Keratinocyte (primary cell): ENCODE measurements around the gene TIE1. TPM values are rescaled to one million over a fixed set of nuclear protein-coding genes. Genes with fewer than 3 reads are reported as not detected.

Experiments
- DNase-seq: peaks from one replicate; pipeline ENCODE4 v3.0.0-alpha.2; 2011; ENCODE audit warnings: low read depth, missing footprints, low spot score
- FAIRE-seq: peaks from 2 replicates; lab custom pipeline; 2011; peaks lifted over from hg19 to GRCh38; lab: Jason Lieb, UNC
- H2AFZ ChIP-seq: 2 replicates; pipeline ENCODE4 v1.6.0; 2012; ENCODE audit warnings: low read length, control low read depth, inconsistent platforms; ENCODE audit not compliant: control insufficient read depth
- H3K27ac ChIP-seq: 2 replicates; pipeline ENCODE4 v1.5.1; 2011; ENCODE audit warnings: low read length; ENCODE audit not compliant: control insufficient read depth, insufficient read depth
- H3K27me3 ChIP-seq: 3 replicates; pipeline ENCODE4 v1.6.0; 2011; ENCODE audit warnings: low read length; ENCODE audit not compliant: control insufficient read depth, insufficient read depth; ENCODE audit errors: extremely low read depth
- H3K36me3 ChIP-seq, 2 experiments: 2 replicates in 1 of 2; 3 replicates in 1 of 2; pipeline ENCODE4 v1.5.1; 2011; ENCODE audit warnings: low read length in 2 of 2, mild to moderate bottlenecking in 1 of 2; ENCODE audit not compliant: control insufficient read depth in 2 of 2, insufficient read depth in 2 of 2; ENCODE audit errors: extremely low read depth in 1 of 2
- H3K4me1 ChIP-seq: 3 replicates; pipeline ENCODE4 v1.5.1; 2011; ENCODE audit warnings: low read length; ENCODE audit not compliant: control insufficient read depth, insufficient read depth; ENCODE audit errors: extremely low read depth
- H3K4me2 ChIP-seq: 3 replicates; pipeline ENCODE4 v1.6.0; 2011; ENCODE audit warnings: low read depth, low read length; ENCODE audit not compliant: control insufficient read depth, insufficient read depth; ENCODE audit errors: extremely low read depth
- H3K4me3 ChIP-seq, 3 experiments: fragments of 200-600 bp in 1 of 3; sonication (generic) in 1 of 3; 2 replicates in 2 of 3; 3 replicates in 1 of 3; pipeline ENCODE4 v1.5.1; 2011 to 2016; ENCODE audit warnings: low read length in 3 of 3, mild to moderate bottlenecking in 3 of 3, control low read depth in 2 of 3, inconsistent platforms in 1 of 3, low read depth in 1 of 3, mixed read lengths in 1 of 3, mixed run types in 1 of 3, moderate library complexity in 1 of 3; ENCODE audit not compliant: control insufficient read depth in 2 of 3, insufficient read depth in 2 of 3; ENCODE audit errors: extremely low read depth in 1 of 3
- H3K79me2 ChIP-seq: 2 replicates; pipeline ENCODE4 v1.6.0; 2012; ENCODE audit warnings: low read length; ENCODE audit not compliant: control insufficient read depth, insufficient read depth
- H3K9ac ChIP-seq: 3 replicates; pipeline ENCODE4 v1.6.0; 2011; ENCODE audit warnings: low read length; ENCODE audit not compliant: control insufficient read depth, insufficient read depth; ENCODE audit errors: extremely low read depth
- H3K9me1 ChIP-seq: 3 replicates; pipeline ENCODE4 v1.6.0; 2011; ENCODE audit warnings: low read length; ENCODE audit not compliant: control insufficient read depth, insufficient read depth; ENCODE audit errors: extremely low read depth
- H3K9me3 ChIP-seq: 2 replicates; pipeline ENCODE4 v1.5.1; 2012; ENCODE audit warnings: low read depth, low read length; ENCODE audit not compliant: control insufficient read depth
- H4K20me1 ChIP-seq: 3 replicates; pipeline ENCODE4 v1.6.0; 2011; ENCODE audit warnings: low read length; ENCODE audit not compliant: control insufficient read depth, insufficient read depth; ENCODE audit errors: extremely low read depth
- CTCF ChIP-seq, 3 experiments: IDR thresholded peaks in 1 of 3; conservative IDR thresholded peaks in 1 of 3; optimal IDR thresholded peaks in 1 of 3; 2 replicates in 2 of 3; 3 replicates in 1 of 3; pipeline versions ENCODE3 to v1.5.1; 2011; ENCODE audit warnings: low read length in 3 of 3, mild to moderate bottlenecking in 3 of 3, moderate library complexity in 2 of 3, control low read depth in 1 of 3, inconsistent platforms in 1 of 3; ENCODE audit not compliant: insufficient read depth in 2 of 3; ENCODE audit errors: extremely low read depth in 1 of 3
- EZH2 ChIP-seq: IDR thresholded peaks from one replicate; pipeline ENCODE4 v1.6.1; 2012; ENCODE audit warnings: inconsistent platforms, mild to moderate bottlenecking, low read length, moderate library complexity
- dilution Hi-C: fragments of 300-500 bp; cut with MboI; formaldehyde crosslinking; loops from one replicate; pipeline ENCODE4 v1.7.0; 2020; ENCODE audit warnings: low sequenced_read_pairs; ENCODE audit not compliant: extremely low pct_ligation_motif_present
- polyA plus RNA-seq, 5 experiments: library from polyadenylated mRNA; depleted of rRNA in 3 of 5; stranded (reverse) in 3 of 5; stranded (forward) in 1 of 5; unstranded in 1 of 5; fragments of >200 nt; gene quantifications; 1 replicate in 1 of 5; 2 replicates in 3 of 5; 3 replicates in 1 of 5; pipeline versions ENCODE4 v1.2.1 to v1.2.3, GENCODE V29; 2011 to 2012; ENCODE audit warnings: missing spikeins in 2 of 5, low read depth in 1 of 5, low replicate concordance in 1 of 5

Gene TIE1
- polyA plus RNA-seq, 1 donor (not counting 4 experiments of a cell fraction or from before 2014, with no cell fraction given): not detected

GRCh38 chr1:43267291-43267805, 33.4 kb upstream of the TIE1 start:
- dilution Hi-C loops: no loop called here
- Histone ChIP-seq H4K20me1 (no peaks in the 10 kb centered on the region), H3K4me2 (no peak overlapping the region), H3K9ac (no peak overlapping the region), H3K79me2 (no peaks in the 10 kb centered on the region), H3K27me3 (no peaks in the 10 kb centered on the region), H3K36me3 (no peaks in the 10 kb centered on the region), H3K27ac (no peak overlapping the region), H3K9me3 (no peaks in the 10 kb centered on the region), H3K4me3 (no peak overlapping the region), H3K4me1 (peaks cover 11% of the 10 kb centered on the region), H2AFZ (no peak overlapping the region), H3K9me1 (no peaks in the 10 kb centered on the region)
- TF ChIP-seq EZH2: no peak
- TF ChIP-seq CTCF (optimal IDR thresholded peaks at IDR 0.05 in 1 of 3, IDR thresholded peaks at IDR 0.05 in 1 of 3, conservative IDR thresholded peaks at IDR 0.05 in 1 of 3; ENCODE audit: extremely low read depth in 1 of 3, insufficient read depth in 2 of 3, low read length in 3 of 3): no peak
- FAIRE-seq (no peak), DNase-seq (no peak)

- no peak for DNase-seq
- no peak overlapping the region for H3K27ac ChIP-seq
- no peak for FAIRE-seq
- no peaks in the 10 kb centered on the region for H3K27me3 ChIP-seq
- H3K4me1 ChIP-seq: peaks cover 11% of the 10 kb centered on the region
- TF ChIP-seq EZH2 (no peak), CTCF (optimal IDR thresholded peaks at IDR 0.05 in 1 of 3, IDR thresholded peaks at IDR 0.05 in 1 of 3, conservative IDR thresholded peaks at IDR 0.05 in 1 of 3; ENCODE audit: extremely low read depth in 1 of 3, insufficient read depth in 2 of 3, low read length in 3 of 3) (no peak)
- H2AFZ ChIP-seq: no peak overlapping the region
- H3K79me2 ChIP-seq: no peaks in the 10 kb centered on the region
- no peaks in the 10 kb centered on the region for H3K36me3 ChIP-seq
- no peaks in the 10 kb centered on the region for H3K9me1 ChIP-seq
- dilution Hi-C loops: no loop called here
- no peak overlapping the region for H3K9ac ChIP-seq
- H4K20me1 ChIP-seq: no peaks in the 10 kb centered on the region
- no peak overlapping the region for H3K4me3 ChIP-seq
- H3K9me3 ChIP-seq: no peaks in the 10 kb centered on the region
- no peak overlapping the region for H3K4me2 ChIP-seq
These were observed 32.9 kb upstream of the TIE1 start for GRCh38 chr1:43267818-43268425.
